HuH-7.5 (cell line): ENCODE measurements around the gene SMIM15.

Experiments used
- DNase-seq: peaks from one replicate; pipeline ENCODE4 v3.0.0; 2011; ENCODE audit warnings: low spot score

Gene SMIM15

DNA sequence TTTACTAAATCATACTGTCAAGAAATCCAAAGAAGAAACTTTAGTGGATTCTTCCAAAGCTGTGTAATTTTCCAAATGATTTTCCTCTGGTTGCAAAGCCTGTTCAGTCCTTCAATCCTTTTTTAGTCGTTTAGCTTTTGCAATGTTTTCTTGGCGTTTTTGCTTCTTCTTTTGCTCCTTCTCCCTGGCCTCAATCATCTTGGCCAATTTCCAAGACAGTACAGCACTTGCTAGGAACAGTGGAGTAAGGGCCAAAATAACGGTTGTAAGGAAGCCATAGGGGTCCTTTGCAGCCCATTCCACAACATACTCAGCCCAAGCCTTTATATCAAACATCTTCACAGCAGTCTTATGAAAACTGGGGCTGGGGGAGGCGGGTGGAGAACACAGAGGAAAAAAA lies 2.4 kb downstream of the SMIM15 start:
- DNase-seq: no peak

DNA sequence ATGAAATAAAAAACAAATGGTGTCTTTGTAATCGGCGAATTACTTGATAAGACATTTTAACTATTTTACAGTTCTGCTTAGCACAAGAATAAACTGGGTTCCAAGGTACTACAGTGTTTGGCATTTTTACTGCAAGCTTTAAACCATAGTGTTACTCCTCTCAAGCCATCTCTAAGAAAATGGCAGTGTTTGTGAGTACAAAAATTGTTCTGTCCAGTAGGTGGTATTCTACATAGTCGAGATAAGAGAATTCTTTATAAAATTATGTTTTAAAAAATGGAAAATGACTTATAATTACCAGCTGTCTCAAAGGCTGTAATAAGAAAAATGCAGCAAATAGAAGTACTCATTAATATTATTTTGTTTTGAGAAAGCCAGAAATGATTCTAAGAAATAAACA lies 3.2 kb downstream of the SMIM15 start:
- no peak for DNase-seq

DNA sequence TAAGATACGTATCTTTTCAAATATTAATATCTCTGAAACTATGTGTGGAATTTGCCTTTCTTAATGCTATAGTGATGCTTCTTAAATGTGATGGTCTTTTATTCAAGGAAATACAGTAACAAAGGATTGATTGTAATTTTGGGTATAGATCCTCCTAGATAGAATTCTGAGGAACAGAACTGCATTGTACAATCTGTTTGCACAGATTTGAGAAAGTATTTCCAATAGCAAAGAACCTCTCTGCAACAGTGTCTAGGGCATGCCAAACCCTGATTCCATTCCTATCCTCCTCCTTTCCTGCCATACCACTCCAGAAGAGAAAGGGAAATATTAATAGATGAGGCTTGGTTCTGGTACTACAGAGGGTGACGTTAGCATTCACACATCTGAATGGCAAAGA lies 10.4 kb downstream of the SMIM15 start:
- no peak for DNase-seq

DNA sequence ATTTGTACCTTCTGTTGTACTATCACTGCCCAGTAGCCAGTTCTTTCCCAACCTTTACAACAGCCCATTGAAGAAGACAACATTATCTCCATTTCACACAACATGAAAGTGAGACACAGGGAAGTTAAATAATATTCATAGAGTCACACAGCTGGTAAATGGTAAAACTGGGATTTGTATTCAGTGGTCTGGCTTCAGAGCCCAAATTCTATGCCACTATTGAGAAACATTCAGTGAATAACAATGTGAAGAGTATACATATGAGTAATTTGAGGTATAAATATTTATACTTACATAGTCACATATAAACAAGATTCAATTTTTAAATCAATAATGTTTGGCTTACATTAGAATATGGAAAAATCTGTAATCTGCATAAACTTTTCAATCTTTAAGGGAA lies 13.8 kb downstream of the SMIM15 start:
- DNase-seq: no peak

DNA sequence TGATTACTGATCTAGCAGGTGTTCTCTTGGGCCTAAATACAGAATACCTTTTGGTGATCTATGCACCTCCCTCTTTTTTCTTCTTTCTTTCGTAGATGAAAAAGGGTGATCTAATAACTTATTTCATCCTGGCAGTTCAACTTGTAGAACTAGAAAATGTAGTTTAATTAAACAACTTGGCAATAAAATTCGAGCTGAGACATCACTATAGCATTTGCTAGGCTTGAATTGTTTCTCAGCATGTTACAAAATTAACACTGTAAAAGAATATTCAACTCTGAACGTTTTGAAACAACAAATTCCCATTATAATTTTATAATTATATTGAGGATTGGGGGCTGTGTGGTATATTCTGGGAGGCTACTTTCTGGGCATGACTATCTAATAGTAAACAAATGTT lies 19.5 kb downstream of the SMIM15 start:
- DNase-seq: no peak

DNA sequence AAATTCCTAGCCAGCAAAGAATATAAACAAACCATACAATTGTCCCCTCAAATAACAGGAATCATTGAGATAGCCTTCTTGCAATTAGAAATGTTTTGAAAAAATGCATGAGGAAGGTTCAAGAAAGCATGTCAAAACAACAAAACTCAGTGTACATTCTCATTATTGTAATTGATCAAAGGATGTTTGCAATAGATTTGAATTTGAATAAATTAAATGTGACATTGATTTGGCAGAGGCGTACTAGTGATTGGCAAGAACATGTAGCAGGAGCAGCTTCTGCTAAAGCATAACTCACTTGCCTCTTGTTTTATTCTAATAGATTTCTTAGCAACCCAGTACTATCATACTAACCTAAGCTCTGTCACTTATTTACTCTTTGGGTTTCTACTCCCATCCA lies 19.9 kb downstream of the SMIM15 start:
- DNase-seq: no peak

DNA sequence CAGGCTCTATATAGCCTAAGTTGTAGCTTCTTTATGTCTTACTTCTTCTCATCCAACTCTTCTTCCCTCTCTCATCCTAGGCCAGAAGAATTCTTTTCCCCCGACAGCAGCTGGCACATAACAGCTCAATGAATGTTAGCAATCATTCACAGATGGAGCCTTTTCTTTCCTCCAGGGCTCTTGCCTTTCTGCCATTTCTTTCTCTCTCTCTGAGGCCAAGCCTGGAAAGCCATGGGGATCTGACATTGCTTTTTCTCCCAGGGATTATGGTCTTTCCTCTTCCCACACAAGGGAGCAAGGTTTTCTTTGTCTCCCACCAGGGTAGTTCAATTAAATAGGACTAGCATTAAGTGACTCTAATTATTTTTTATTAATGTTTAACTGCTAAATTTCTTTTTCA lies 20.5 kb downstream of the SMIM15 start:
- DNase-seq: no peak

DNA sequence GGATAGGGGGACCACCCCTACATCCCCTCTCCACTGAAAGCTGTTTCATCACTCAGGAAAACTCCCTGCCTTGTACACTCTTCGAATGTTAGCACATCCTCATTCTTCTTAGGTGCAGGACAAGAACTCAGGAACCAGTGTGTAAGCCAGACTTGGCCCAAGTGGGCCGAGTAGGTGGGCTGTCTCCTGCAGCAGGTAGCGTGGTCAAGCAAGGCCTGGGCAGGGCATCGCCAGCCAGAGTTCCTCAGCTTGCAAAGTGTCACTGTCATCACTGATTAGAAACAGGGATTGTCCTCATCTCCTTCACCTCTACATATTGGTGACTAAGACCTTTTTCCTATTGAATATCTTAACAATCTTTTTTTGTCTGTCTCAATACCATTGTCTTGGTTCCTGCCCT lies 22.3 kb downstream of the SMIM15 start:
- no peak for DNase-seq

DNA sequence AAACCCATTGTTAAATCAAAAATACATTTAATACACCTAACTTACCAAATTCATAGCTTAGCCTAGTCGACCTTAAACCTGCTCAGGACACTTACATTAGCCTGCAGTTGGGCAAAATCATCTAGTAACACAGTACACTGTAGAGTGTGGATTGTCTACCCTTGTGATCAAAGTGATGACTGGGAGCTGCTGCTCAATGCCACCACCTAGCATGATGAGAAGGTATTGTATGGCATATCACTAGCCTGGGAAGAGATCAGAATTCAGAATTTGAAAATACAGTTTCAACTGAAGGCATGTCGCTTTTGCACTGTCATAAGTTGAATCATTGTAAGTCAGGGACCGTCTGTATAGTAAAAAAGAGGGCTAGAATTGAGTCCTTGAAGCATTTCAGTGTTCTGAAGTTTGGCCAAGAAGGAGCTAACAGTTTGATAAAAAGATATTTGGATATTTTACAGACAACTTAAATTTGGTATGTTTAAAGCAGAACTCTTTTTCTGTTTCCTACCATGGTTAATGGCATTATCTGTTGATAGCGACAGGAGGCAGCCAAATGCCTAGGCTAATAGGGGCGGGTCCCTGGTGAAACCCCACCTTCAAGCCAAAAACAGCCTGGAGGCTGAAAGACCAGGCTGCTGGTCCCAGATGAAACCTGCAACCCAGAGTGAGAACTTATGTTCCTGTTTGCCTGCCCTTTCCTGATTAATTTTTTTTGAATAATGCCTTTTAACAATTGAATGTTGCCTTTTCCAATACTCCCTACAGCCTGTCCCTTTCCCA lies 23.0 kb downstream of the SMIM15 start:
- no peak for DNase-seq

DNA sequence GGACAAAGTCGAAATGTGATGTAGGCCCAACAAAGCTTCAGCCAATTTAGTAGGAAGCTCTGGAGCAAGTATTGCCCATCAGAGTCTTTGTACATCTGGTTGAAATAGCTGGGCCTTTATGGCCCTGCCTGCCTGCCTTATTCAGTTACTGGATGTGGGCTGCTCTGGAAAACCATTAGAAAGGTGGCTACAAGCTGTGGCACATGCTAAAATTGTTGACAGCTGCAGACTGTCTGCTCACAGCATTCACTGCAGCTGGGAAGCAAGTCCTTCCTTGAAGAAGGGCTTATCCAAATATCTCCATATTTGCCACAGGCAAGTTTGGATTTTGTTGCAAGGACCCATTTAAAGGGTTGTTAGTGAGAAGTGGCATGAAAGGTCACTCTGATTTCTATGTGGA lies 24.4 kb downstream of the SMIM15 start:
- no peak for DNase-seq

DNA sequence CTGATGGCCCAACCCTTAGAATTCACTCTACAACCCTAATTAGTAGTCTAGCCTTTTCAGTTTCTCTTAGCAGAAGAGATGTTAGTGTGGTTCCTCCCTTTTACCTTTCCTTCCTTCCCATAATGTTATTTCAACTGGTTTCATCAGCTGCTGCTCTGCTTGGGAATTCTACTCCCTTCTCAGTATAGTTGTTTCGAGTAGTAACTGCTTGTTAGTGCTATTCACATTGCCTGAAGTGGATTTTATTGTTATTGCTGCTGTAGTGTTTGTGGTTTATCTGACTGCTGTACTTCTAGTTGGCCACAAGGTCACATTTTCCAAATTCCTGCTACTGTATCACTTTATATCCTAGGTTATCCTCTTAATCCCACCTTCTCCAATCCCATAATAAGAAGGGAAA lies 29.7 kb downstream of the SMIM15 start:
- no peak for DNase-seq

DNA sequence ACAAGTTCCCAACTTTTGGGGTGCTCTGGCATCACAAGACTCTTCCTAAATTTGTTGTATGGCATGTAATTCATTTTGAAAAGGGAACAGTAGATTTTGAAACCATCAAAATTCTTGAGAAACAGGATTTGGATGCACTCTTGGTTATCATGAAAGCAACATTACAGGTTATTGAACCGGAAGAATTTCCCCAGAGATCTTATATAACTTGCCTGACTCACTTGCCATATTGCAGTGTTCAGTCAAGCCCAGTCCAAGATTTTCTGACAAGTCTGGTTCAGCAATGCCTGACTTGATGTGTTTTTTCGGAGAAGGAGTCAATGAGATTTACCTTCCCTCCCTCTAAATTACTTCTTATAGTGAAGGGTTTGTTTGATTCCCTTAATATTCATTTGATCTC lies 32.0 kb downstream of the SMIM15 start:
- no peak for DNase-seq

DNA sequence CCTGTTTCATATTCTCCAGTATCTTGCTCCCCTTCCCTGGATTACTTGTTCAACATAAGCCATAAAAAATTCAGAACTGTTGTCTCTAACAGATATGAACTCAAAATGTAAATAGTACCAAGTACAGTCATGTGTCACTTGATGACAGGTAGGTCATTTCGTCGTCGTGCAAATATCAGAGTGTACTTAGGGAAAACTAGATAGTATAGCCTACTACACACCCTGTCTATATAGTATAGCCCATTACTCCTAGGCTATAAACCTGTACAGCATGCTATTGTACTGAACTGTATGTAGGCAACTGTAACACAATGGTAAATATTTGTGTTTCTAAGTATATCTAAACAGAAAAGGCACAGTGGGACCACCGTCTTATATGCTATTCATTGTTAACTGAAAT lies 39.1 kb downstream of the SMIM15 start:
- no peak for DNase-seq

DNA sequence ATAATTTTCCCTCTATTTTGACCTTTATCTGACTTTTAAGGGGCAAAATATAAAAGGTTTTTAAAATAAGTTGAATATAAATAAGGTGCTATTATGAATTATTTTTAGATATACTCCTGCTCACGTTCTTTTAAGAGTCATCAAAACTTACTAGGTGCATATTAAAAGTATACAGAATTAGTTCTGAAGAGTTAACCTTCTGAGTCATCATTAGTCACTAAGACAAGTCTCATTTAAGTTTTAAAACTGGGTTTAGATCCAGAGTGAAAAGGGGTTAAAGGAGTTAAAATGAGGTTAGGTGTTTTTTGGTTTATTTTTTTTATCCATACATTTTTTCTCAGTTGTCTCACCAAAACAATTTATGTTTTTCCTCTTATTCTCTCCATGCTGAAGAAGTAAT lies 41.7 kb downstream of the SMIM15 start:
- no peak for DNase-seq

DNA sequence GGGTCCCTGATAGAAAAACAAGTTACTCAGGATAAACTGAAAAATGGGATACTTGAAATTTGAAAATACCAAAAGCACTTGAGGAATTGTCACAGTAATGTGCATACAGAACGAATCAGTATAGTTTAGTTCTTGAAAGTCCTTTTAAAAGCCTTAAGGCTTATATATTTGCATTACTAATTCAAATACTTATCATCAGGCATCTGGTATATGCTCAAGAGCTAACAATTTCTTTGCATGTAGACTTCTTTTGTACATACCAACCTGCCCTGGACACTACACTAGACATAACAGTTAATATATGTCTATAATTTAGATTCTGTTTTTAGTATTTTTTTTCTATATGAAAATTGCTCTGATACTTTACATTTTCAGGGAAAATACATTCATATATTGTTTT lies 43.2 kb downstream of the SMIM15 start:
- no peak for DNase-seq

DNA sequence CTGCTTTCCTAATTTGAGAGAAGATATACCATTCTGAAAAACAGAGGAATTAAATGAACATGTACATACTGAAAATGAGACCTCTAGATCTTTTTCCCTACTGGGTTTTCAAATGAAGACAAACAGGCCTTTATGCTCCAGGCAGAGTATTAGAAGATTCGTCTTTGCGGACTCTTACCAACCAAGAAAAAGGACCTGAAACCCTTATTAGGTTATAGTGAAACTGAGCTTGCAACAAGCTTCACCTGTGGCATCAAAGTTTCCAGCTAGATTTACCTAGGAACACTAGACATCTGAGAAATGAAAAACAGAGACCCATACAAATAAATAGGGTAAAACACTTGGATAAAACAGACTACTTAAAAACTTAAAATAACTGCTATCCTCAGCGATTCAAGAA lies 46.3 kb downstream of the SMIM15 start:
- no peak for DNase-seq

DNA sequence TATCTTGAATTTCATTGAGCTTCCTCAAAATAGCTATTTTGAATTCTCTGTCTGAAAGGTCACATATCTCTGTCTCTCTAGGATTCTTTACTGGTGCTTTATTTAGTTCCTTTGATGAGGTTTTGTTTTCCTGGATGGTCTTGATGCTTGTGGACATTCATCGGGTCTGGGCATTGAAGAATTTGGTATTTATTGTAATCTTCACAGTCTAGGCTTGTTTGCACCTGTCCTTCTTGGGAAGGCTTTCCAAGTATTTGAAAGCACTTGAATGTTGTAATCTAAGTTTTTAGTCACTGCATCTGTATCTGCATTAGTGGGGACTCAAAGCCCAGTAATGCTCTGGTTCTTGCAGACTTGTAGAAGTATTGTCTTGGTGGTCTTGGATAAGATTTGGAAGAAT lies 47.8 kb downstream of the SMIM15 start:
- no peak for DNase-seq
